GM10847 (cell line): ENCODE measurements around the gene ABR.

Experiments
- POLR2A ChIP-seq: IDR thresholded peaks from 2 replicates; pipeline ENCODE4 v1.6.1; 2011; ENCODE audit not compliant: insufficient read length; ENCODE audit errors: extremely low read depth

The ABR gene

DNA sequence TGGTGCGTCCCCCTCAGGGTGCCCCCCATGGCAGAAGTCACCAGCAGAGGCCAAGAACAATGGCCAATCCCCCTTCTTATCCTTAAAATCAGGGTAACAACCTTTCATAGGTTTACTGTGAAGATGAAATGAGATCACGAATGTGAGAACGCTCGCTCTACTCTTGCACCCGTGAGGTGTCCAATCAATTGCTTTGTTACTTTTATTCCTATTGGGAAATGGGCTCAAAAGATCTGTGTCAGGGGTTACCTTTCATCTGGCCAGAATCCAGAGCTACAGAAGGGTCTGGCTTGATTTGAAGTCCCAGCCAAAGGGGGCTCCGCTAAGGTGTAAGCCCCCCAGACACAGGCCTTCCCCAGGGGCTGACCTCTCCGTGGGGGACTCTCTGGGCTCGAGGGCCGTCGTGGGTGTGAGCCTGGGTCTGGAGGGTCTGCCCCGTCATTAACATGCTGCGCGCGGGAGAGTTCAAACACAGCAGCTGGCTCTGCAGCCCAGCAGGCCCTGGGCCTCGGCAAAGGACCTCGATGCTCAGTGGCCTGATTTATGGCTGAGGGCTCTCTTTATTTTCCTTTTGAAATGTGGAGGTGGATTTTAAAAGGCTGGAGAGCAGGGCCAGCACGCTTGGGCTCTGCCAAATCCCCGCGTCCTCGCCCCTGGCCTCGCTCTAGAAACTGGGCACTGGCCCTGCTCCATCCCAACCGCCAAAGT lies 10.4 kb downstream of the ABR start:
- no peak for TF ChIP-seq POLR2A

DNA sequence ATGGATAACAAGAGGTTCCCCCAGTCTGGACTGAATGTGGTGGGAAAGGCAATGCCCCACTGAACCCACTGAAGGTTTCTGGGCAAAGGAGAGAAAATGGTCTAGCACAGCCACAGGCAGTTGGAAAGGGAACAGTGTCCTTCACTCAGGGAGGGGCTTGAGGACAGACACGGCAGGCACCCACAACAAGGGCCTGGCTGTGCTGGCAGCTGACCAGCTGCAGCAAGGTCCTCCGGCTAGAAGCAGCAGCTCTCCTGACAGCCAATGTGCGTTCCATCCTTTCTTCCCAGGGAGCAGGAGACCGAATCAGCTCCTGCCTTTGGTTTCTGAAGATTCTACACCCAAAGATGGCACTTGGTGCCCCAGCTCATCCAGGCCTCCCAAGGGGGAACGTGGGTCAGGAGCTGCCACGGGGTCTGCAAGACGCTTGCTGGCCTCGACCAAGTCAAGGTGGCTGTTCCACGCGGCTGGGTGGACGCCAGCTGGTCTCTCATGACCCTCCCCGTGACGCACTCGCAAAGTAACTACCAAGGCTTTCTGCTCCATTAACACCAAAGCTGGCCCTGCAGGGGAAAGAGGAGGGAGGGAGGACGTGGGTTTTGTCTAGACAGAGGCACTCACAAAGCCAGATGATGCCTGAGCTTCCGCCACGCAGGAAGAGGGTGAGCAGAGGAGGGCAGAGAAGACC lies 11.1 kb downstream of the ABR start:
- TF ChIP-seq POLR2A = no peak

DNA sequence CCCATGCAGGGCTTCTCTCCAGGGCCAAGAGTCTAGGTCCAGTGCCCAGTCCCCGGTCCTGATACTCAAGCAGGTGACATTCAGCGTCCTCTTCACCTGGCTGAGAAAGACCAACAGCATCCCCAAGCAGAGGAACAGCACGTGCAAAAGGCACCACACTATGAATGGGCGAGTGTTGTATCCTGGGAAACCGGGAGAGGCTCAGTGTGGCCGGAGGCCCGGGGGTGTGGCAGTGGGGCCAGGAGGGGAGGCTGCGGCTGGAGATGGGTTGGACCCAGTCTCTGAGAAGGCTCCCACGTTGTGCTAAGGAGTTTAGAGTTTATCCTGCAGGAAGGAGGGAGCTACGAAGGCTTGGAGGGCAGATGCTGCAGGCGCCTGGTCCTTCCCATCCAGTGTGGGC lies 13.5 kb downstream of the ABR start:
- TF ChIP-seq POLR2A = no peak

DNA sequence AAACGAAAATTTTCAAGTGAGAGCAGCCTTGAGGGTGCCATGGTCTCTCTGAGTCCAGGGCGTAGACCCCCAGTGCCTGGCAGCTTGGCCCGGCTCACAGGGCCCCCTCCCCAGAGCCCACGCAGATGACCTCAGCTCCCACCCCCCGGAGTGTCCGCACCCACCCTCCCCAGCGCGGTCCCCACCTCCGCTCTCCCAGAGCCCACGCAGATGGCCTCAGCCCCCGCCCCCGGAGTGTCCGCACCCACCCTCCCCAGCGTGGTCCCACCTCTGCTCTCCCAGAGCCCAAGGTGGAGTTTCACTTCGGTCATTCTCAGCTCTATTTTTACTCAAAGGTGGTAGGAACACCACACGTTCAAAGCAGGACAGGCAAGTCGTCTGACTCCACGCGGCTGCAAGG lies 13.9 kb downstream of the ABR start:
- no peak for TF ChIP-seq POLR2A

DNA sequence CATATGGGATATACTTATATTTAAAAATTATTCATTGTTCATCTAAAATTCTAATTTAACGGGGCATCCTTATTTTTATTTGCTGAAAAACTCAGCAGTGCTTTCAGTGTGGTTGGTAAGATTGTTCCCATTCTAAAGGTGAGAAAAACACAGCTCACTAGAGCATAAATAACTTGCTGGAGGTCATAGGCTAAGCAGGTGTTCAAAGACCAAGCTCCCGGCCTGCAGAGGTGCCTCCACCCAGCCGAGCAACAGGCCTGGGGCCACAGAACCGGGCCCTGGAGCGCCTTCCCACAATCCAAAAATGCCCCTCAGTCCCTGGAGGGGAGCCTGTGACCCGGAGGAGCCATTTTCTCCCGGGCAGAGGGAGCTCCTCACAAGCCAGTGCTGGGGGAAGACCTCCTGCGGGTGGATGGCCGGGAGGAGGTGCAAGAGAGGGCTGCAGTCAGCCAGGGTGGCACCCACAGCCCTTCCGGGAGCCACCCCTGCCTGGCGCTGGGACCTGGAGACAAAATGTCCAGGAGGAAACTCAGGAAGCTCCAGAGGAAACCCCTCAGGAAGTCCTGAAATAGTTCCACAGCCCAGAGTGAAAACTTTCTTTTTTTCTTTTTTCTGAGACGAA lies 14.7 kb downstream of the ABR start:
- TF ChIP-seq POLR2A = no peak

DNA sequence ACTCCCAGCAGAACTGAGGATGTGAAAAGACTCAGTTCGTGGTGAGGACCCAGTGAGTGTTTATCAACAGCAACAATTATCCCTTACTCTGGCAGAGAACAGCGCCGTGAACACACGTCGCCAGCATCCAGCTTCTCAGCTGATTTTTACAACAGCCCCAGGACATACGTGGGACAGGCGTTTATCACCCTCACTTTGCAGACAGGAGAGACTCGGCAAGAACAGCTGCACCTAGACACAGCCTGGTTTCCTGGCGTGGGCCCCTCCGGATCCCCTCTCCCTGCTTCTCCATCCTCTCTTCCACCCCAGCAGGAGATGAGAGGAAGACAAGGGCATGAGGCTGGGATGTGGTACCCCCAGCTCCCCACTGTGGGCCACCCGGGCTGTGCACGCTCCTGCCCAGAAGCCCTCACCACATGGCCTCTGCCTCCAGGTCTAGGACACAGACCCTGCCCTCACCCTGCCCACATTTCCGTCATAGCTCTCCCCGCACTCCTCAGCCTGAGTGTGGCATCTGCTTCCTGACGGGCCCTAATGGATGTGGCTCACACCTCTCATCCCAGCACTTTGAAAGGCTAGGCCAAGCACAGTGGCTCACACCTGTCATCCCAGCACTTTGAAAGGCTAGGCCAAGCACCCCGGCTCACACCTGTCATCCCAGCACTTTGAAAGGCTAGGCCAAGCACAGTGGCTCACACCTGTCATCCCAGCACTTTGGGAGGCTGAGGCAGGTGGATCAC lies 17.5 kb downstream of the ABR start:
- TF ChIP-seq POLR2A = no peak

DNA sequence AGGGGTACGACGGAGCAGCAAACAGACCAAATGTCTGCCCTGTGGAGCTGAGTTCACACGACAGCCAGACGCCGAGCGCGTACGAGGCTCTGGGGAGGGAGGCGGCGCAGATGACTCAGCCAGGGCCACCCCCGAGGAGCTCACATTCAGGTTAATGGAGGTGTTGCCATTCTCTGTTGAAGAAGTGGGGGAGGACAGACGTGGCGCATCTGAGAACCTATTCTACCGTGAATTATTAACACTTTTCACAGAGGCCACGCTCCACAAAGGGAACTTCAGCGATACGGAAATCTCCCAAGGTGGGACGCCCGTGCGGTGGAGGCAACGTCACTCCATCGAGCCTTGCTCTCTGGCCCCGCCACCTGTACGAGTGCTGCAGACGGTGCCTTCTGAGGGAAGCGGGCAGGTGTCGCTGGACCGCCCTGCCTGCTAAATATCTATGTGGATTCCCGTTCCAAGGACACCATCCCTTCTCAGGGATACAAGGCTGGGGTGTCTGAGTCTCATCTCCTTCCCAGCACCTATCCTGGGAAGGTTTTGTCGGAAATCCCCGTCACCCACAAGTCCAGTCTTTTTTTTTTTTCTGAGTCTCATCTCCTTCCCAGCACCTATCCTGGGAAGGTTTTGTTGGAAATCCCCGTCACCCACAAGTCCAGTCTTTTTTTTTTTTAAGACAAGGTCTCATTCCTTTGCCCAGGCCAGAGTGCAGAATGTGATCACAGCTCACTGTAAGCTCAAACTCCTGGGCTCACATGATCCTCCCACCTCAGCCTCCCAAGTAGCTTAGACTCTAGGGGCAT lies 19.0 kb downstream of the ABR start:
- no peak for TF ChIP-seq POLR2A

DNA sequence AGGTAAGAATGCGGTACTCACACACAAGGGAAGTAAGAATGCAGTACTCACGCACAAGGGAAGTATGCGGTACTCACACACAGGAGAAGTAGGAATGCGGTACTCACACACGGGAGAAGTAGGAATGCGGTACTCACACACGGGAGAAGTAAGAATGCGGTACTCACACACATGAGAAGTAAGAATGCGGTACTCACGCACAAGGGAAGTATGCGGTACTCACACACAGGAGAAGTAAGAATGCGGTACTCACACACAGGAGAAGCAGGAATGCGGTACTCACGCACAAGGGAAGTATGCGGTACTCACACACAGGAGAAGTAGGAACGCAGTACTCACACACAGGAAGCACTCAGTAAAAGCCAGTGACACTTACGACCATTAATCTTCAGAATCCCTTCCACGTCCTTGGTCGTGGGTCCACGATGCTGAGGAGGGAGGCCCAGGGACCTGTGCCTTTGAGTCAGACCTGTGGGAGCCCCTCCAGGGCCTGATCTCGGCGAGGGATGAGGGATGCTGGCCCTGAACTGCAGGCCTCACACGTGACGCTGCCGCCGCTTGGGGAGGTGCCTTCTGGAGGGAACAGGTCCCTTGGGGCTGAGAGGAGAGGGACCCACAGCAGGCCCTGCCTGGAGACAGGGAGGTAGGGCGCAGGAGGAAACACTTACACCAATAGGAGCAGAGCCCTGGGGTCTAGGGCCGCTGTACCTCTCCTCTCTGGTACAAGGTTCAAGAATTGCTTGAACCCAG lies 20.2 kb downstream of the ABR start:
- no peak for TF ChIP-seq POLR2A

DNA sequence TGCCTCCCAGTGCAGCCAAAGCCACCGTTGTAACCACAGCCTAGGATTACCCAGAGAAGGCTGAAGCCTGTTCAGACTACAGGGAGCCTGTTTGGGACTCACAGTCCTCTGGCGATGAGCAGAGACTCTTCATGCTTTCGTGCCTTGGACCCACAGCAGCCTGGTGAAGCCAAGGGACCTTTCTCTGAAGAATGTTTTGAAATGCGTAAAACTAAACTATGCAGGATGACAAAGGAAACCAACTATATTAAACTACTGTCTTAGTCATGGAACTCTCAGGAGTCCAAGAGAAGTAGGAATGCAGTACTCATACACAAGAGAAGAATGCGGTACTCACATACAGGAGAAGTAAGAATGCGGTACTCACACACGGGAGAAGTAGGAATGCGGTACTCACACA lies 20.9 kb downstream of the ABR start:
- TF ChIP-seq POLR2A = no peak

DNA sequence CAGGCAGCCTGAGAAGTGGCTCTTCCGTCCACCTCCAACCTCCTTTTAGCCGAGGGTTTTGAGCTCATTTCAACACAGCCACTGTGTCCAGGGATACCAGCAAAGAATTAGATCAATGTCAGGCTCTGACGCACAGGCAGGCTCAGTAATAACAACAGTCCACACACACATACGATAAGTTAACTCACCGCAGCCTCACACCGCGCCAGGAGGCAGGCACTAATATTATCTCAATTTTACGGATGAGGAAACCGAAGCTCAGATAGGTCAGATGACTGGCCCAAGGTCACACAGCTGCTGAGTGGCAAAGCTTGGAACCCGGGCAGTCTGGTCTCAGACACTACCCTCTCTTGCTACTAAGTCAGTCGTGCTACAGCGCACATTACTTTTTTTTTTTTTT lies 22.9 kb downstream of the ABR start:
- TF ChIP-seq POLR2A = no peak

DNA sequence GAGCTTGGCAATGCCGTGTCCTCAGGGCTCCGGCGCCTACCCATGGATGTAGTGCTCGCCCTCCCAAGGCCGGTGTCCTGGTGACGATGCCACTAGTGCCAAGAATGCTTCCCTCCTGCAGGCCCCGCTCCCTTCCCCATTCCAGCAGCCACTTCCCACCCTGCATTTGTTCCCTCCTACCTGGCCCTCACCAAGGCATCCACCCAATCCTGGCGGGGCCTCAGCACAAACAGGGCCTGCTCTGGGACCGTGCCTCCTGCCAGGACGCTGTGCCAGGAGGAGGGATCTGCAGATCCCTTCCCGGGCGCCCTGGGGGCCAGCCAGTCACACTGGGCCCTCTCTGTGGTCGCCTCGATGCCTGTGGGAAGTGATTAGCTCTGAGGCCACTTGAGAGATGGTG lies 25.1 kb downstream of the ABR start:
- TF ChIP-seq POLR2A = no peak

DNA sequence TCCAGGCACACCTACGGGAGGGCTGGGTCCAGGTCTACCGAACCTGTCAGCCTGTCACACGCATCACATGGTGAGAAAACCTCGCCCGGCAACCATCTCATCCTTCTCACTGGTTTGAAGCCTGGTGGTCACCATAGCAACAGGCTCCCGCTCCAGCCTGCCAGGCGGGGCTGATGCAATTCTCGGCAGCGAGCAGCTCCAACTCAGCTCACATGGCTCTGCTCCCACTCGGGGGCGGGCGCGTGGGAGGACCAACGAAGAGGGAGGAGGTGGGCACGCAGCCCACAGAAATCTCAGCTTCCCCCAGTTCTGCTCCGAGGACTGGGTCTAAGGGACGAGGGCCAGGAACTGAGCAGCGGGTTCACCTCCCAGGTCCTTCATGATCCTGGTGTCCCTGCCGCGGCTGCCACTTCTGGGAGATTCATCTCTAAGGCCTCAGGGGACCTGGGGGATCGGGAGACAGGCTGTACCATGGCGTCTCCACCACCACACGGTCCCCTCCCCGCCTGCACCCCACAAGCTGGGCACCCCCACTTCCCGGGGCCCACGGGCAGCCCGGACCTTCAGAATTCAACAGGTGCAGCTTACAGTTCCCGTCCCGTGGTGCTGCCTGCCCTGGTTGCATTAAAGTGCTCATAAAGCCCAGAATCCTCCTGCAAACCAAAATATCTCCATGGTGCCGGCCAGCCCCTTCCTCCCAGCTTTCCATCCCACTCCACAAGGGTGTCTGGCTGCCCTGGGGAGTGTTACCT lies 25.8 kb downstream of the ABR start:
- TF ChIP-seq POLR2A = no peak

DNA sequence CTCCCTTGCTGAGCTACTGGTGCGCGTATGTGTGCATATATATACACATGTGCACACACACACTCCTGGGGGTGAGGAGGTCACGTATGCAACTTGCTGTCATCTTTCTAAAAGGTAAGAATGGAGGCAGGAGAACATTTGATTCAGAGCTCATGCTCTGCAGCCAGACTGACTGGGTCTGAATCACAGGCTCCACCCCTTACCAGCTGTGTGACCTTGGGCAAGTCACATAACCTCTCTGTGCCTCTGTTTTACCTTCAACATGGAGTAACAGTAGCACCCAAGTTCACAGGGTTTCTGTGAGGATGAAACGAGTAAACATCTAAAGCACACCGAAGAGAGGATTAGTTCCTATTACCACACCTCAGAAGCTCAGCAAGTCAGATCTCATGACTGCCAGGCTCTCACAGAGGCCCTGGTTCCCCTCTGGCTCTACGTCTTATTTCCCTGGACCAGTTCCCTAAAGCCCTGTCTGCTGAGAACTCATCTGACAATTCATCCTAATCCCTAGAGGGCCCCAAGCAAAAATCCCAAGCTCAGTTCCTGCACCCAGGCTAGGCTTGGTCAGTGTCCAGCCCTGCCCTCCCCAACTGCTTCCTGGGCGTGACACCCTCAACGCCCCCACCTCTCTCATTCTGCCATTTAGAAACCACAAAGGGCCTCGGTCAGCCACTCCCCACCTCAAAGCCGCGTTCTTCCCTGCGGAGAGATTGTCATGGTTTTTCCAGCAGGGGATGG lies 28.7 kb downstream of the ABR start:
- no peak for TF ChIP-seq POLR2A
